ENCODE data around the gene FAM76B. TPM values are rescaled to one million over a fixed set of nuclear protein-coding genes. Genes with fewer than 3 reads are reported as not detected.

The FAM76B gene
- total RNA-seq, 2 experiments from 2014 or later: 42.1 to 43.7 TPM

GRCh38 chr11:95729462-95729861, 60.1 kb downstream of the FAM76B start:
- DNase-seq: no peak
- CTCF ChIA-PET: interaction anchor here (2.2 to 3.0 kb wide), 2 partner anchors 23 to 576 kb away, joined by 13 to 14 read pairs; no protein-coding TSS in a partner anchor
- POLR2A ChIA-PET: no interaction called here
- H3K4me3 Mint-ChIP-seq: no peak overlapping the region
- no peaks in the 10 kb centered on the region for H3K36me3 Mint-ChIP-seq (ENCODE audit: low read depth)
- H3K4me1 Mint-ChIP-seq (ENCODE audit: low read depth): peaks cover 7% of the 10 kb centered on the region
- no peak overlapping the region for H3K27ac Mint-ChIP-seq
- ATAC-seq: no peak
- H3K27me3 Mint-ChIP-seq (ENCODE audit: low read depth): peaks cover 12% of the 10 kb centered on the region
- H3K9me3 Mint-ChIP-seq (ENCODE audit: insufficient read depth): no peaks in the 10 kb centered on the region

- peaks cover under 1% of the 10 kb centered on the region for H3K4me1 Mint-ChIP-seq (ENCODE audit: low read depth)
- H3K4me3 Mint-ChIP-seq: no peak overlapping the region
- peaks cover 10% of the 10 kb centered on the region for H3K27me3 Mint-ChIP-seq (ENCODE audit: low read depth)
- ChIA-PET CTCF (interaction anchor here (0.7 to 1.4 kb wide), 2 partner anchors 10 to 574 kb away, joined by 3 read pairs; no protein-coding TSS in a partner anchor), POLR2A (no interaction called here)
- DNase-seq (no peak), ATAC-seq (no peak)
- no peaks in the 10 kb centered on the region for H3K36me3 Mint-ChIP-seq (ENCODE audit: low read depth)
- no peaks in the 10 kb centered on the region for H3K9me3 Mint-ChIP-seq (ENCODE audit: insufficient read depth)
- no peak overlapping the region for H3K27ac Mint-ChIP-seq
Observed at GRCh38 chr11:95728790-95729189, 60.8 kb downstream of the FAM76B start.

GRCh38 chr11:95728094-95728493, 61.5 kb downstream of the FAM76B start:
- H3K9me3 Mint-ChIP-seq (ENCODE audit: insufficient read depth): no peaks in the 10 kb centered on the region
- no peak for DNase-seq
- peaks cover 10% of the 10 kb centered on the region for H3K27me3 Mint-ChIP-seq (ENCODE audit: low read depth)
- H3K27ac Mint-ChIP-seq: no peak overlapping the region
- ATAC-seq: no peak
- no peaks in the 10 kb centered on the region for H3K4me1 Mint-ChIP-seq (ENCODE audit: low read depth)
- no peak overlapping the region for H3K4me3 Mint-ChIP-seq
- ChIA-PET CTCF (interaction anchor here (1.4 kb wide), 1 partner anchor 11 kb away, joined by 3 read pairs; no protein-coding TSS in a partner anchor), POLR2A (no interaction called here)
- no peaks in the 10 kb centered on the region for H3K36me3 Mint-ChIP-seq (ENCODE audit: low read depth)

- DNase-seq (no peak), ATAC-seq (no peak)
- POLR2A ChIA-PET: no interaction called here
- H3K36me3 Mint-ChIP-seq (ENCODE audit: low read depth): no peaks in the 10 kb centered on the region
- H3K27me3 Mint-ChIP-seq (ENCODE audit: low read depth): peaks cover 10% of the 10 kb centered on the region
- no peak overlapping the region for H3K4me3 Mint-ChIP-seq
- H3K9me3 Mint-ChIP-seq (ENCODE audit: insufficient read depth): no peaks in the 10 kb centered on the region
- no peak overlapping the region for H3K27ac Mint-ChIP-seq
- CTCF ChIA-PET: interaction anchor here (1.4 kb wide), 1 partner anchor 11 kb away, joined by 3 read pairs; no protein-coding TSS in a partner anchor
- H3K4me1 Mint-ChIP-seq (ENCODE audit: low read depth): no peaks in the 10 kb centered on the region
Observed at GRCh38 chr11:95727620-95728019, 62.0 kb downstream of the FAM76B start.

- POLR2A ChIA-PET: no interaction called here
- H3K4me3 Mint-ChIP-seq: no peak overlapping the region
- no peaks in the 10 kb centered on the region for H3K36me3 Mint-ChIP-seq (ENCODE audit: low read depth)
- no peak for ATAC-seq
- H3K27ac Mint-ChIP-seq: no peak overlapping the region
- peaks cover 10% of the 10 kb centered on the region for H3K27me3 Mint-ChIP-seq (ENCODE audit: low read depth)
- no peaks in the 10 kb centered on the region for H3K9me3 Mint-ChIP-seq (ENCODE audit: insufficient read depth)
- DNase-seq: no peak
- H3K4me1 Mint-ChIP-seq (ENCODE audit: low read depth): no peaks in the 10 kb centered on the region
- CTCF ChIA-PET: no interaction called here
Observed at GRCh38 chr11:95727111-95727510, 62.5 kb downstream of the FAM76B start.

GRCh38 chr11:95725196-95725595, 64.4 kb downstream of the FAM76B start:
- Mint-ChIP-seq H3K27ac (no peak overlapping the region), H3K4me3 (no peak overlapping the region), H3K27me3 (ENCODE audit: low read depth) (peaks cover 3% of the 10 kb centered on the region), H3K9me3 (ENCODE audit: insufficient read depth) (no peaks in the 10 kb centered on the region), H3K36me3 (ENCODE audit: low read depth) (no peaks in the 10 kb centered on the region), H3K4me1 (ENCODE audit: low read depth) (peaks cover 4% of the 10 kb centered on the region)
- POLR2A ChIA-PET: no interaction called here
- CTCF ChIA-PET: interaction anchor here (0.9 to 1.6 kb wide), 3 partner anchors 20 to 493 kb away, joined by 3 to 4 read pairs (median 3); no protein-coding TSS in a partner anchor
- DNase-seq: no peak
- no peak for ATAC-seq

GRCh38 chr11:95723361-95723942, 66.1 kb downstream of the FAM76B start:
- DNase-seq (no peak), ATAC-seq (no peak)
- CTCF ChIA-PET: no interaction called here
- H3K27ac Mint-ChIP-seq: no peak overlapping the region
- H3K9me3 Mint-ChIP-seq (ENCODE audit: insufficient read depth): no peaks in the 10 kb centered on the region
- no peak overlapping the region for H3K4me3 Mint-ChIP-seq
- POLR2A ChIA-PET: no interaction called here
- peaks cover 7% of the 10 kb centered on the region for H3K4me1 Mint-ChIP-seq (ENCODE audit: low read depth)
- H3K27me3 Mint-ChIP-seq (ENCODE audit: low read depth): peaks cover 3% of the 10 kb centered on the region
- no peaks in the 10 kb centered on the region for H3K36me3 Mint-ChIP-seq (ENCODE audit: low read depth)

- POLR2A ChIA-PET: no interaction called here
- Mint-ChIP-seq H3K4me3 (no peak overlapping the region), H3K4me1 (ENCODE audit: low read depth) (peaks cover 19% of the 10 kb centered on the region), H3K36me3 (ENCODE audit: low read depth) (no peaks in the 10 kb centered on the region), H3K27me3 (ENCODE audit: low read depth) (no peaks in the 10 kb centered on the region), H3K9me3 (ENCODE audit: insufficient read depth) (no peaks in the 10 kb centered on the region), H3K27ac (no peak overlapping the region)
- ATAC-seq (no peak), DNase-seq (no peak)
- CTCF ChIA-PET: interaction anchor here (1.3 to 3.5 kb wide), 3 partner anchors 15 to 568 kb away, joined by 3 to 16 read pairs (median 7); no protein-coding TSS in a partner anchor
Observed at GRCh38 chr11:95720195-95720594, 69.4 kb downstream of the FAM76B start.

Other genes with a start within 250 kb of the FAM76B start
- 10 to 100 TPM; 85.4 to 86.6 TPM for gene CEP57, start 716 bp upstream of the FAM76B start, total RNA-seq
- 10 to 100 TPM; 27.9 to 29.5 TPM for gene MTMR2, start 134.3 kb upstream of the FAM76B start, total RNA-seq